NCI-H2227 (cell line): ENCODE results near the gene CEP295NL.
"Not testable (repeated sequence)": the region's sequence is repeated elsewhere in the genome, so short reads cannot be mapped to it uniquely, and the experiment has no call there.

Experiments
- DNase-seq: peaks from one replicate; lab custom pipeline; 2025; ENCODE audit not compliant: unreplicated experiment; lab: John Stamatoyannopoulos, UW

CEP295NL gene

DNA sequence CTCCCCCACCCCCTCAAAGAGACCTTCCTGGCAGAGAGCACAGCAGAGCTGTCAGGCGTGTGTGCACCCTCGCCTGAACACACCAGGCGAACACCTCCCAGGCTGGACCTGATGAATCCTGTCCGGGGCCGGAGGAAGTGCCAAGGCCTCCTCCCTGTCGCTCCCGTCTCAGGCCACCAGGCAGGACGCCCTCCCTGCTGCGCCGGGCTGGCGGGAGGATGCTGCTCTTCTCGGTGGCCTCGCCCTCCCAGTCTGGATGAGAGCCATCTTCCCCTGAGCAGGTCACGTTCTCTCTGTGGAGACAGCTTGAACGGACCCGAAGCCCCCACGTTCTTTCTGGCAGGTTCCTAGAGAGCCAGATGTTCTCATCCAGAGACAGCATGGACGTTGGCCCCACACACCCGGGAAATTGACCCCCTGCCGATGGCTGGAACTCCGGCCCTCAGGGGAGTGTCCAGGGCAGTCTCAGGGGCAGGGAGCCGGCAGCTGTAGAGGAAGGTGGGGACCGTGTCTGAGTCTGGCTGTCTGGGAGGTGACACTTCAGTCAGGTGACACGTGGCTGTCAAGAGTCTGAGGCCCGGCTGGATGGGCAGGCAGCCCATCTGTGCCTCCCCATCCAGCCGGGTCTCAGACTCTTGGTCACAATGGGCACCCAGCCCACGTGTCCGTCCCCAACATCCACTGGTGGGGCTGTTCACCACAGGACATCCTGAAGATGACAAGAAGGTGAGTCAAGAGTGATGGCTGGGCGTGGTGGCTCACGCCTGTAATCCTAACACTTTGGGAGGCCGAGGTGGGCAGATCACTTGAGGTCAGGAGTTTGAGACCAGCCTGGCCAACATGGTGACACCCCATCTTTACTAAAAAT is 27.1 kb upstream of the CEP295NL start:
- DNase-seq: no peak

- DNase-seq: peak; percentile 49
Measured at GRCh38 chr17:78925662-78926555, 22.9 kb upstream of the CEP295NL start.

- DNase-seq: peak; percentile 93
Measured at GRCh38 chr17:78925234-78925633, 22.2 kb upstream of the CEP295NL start, which contains the start of gene TIMP2. Gene TIMP2 (minus strand): TSS chr17:78925387. CDS start chr17:78925088, 299 bp downstream.

DNA sequence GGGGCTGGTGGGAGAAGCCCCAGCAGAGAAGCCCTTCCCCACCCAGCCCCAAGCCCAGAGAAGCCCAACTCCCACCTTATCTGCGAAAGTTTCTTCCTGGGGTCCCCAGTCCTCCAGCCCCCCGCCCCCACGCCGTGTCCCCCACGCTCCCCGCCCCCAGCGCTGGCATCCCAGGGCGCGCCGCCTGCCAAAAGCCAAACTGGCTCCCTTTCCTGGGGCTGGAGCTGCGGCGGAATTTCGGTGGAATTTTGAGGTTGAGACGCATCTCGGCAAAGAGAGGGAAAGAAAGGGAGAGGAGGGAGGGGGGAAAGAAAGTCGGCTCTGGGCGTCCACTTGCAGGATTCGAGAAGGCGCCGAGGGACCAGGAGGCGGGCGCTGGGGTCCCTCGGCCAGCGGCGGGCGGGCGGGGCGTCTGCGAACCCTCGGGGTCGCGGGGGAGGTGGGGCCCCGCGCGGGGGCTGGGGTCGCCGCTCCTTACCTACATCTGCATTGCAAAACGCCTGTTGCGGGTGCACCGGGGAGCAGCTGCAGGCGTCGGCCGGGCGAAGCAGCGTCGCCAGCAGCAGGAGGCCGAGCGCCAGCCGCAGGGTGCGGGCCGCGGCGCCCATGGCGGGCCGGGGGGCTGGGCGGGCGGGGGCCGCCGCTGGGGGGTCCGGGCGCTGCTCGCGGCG is 21.6 kb upstream of the CEP295NL start:
- peak; percentile 33 for DNase-seq

DNA sequence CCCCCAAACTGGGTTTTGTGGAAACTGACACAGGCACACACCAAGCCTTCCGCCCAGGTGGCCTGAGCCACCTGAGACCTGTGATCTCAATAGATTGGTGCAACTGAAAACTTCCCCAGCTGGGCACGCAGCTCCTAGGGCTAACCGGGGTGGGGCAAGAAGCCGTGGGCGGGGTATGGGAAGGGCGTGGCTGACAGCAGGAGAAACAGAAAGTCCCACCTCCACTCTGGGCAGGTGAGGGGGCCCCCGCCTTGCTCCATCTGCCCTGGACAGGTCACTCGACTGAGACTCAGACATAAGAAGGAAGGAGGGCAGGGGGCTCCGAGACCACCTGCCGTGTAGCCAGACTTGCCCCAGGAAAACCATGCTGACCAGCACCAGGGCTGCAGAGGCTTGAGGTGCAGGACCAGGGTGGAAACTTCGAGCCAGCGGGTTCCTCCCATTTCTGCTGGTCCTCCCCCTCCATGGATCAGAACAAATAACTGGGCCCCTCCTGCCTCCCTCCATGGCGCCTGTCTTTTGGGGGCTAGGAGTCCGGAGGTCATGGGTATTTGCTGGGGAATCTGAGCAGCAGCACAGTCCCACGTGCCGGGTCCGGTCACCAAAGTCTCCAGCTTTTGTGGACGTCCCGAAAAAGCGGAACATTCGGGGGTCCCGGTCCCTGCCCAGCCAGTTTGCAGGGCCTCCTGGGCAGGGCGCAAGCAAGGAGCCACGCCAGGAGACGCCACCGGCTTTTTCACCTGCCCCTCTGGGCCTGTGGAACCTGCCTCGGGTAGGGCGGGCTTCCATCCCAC is 20.9 kb upstream of the CEP295NL start:
- DNase-seq: peak; percentile 48

GRCh38 chr17:78922816-78923498 is 20.0 kb upstream of the CEP295NL start:
- no peak for DNase-seq

GRCh38 chr17:78921437-78921971 is 18.5 kb upstream of the CEP295NL start:
- DNase-seq: no peak

GRCh38 chr17:78920528-78920927 is 17.5 kb upstream of the CEP295NL start:
- no peak for DNase-seq

- no peak for DNase-seq
Measured at GRCh38 chr17:78919861-78920450, 17.0 kb upstream of the CEP295NL start.

DNA sequence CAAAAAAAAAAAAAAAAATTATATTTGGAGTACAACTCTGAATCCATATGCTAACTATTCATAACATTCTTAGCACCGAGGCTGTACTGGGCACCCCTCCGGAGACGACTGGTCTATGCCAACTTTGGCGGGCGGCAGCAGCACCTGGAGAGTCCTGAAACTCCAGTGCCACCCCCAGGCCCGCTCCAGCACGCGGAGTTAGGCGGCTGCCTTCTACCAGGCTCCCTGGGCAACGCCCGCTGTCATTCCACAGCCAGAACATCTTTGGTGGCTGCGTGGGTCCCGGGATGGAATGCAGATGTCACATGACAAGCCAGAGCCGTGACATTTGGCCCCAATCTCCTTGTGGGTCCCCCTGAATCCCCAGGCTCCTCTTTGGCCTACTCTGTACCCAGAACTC is 16.0 kb upstream of the CEP295NL start:
- no peak for DNase-seq

DNA sequence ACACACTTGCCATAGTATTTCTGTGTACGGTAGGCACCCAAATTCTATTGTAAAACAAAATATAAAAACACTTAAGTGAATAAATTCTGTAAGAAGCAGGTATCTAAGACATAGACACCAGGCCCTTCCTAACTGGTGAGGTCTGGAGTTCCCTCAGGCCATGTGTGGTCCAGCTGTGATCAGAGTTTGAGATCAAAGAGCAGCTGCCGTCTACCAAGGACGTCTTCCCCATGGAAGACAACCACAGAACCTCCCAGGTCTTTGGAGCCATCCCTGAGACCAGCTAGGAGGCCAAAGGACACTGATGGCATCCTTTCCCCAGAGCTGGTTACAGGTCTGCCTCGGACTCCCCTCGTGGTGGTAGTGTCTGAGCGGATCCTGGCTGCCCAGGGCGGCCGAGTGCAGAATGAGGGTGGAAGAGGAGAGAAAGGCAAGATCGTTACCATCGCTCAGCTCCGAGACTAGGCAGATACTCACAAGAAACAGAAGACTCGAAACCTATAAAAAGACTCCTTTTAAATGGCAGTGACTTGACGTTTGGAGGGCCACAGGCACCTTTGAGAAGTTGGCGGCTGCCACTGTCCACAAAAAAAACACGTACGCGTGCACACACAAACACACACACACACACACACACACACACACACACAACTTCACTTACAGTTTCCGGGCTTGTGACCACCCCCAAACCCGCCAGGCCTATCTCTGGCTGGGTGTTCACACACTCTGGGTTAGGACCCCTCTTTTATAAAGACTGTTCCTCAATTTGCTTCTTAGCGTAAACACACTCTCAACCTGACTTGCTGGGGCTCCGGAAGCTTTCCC is 14.7 kb upstream of the CEP295NL start:
- no peak for DNase-seq

- DNase-seq: no peak
Measured at GRCh38 chr17:78915872-78916632, 13.1 kb upstream of the CEP295NL start.

DNA sequence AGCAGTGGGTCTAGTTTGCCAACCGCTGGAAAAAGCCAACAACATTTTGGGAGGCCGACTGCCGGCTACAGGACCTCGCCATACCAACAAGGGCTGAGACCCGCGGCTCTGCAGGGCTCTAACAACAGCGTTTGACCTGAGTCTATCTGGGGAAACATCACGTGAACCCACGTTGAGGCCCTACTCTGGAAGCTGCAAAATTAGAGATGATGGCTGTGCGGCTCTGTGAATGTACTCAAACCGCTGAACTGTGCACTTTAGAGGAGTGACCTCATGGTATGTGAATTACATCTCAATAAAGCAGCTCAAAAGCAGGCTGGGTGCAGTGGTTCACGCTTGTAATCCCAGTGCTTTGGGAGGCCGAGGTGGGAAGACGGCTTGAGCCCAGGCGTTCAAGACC is 10.1 kb upstream of the CEP295NL start:
- DNase-seq: peak; percentile 55

GRCh38 chr17:78912082-78912481 is 9.1 kb upstream of the CEP295NL start:
- no peak for DNase-seq

- DNase-seq: not testable (repeated sequence)
Measured at GRCh38 chr17:78911543-78911942, 8.5 kb upstream of the CEP295NL start.

GRCh38 chr17:78910497-78911284 is 7.7 kb upstream of the CEP295NL start:
- DNase-seq: no peak

DNA sequence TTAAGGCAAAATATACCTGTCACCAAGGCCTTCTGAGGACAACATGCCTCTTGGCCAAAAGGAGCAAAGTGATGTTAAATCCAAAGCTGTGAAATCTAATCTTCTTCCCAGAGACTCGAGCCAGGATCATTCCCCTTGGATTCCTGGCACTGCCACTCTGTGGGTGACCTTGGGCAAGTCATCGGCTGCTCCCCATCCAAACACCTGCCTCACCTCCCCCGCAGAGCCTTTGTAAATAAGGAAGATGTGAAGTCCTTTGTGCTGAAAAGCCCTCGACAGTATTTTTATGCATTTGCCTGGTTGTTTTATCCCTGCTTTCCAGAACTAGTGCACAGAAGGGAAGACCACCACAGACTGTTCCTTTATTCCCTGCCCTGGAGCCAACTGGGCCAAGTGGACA is 5.4 kb upstream of the CEP295NL start:
- DNase-seq: no peak
